ENCODE results near the gene GUSB. TPM values are rescaled to one million over a fixed set of nuclear protein-coding genes. Genes with fewer than 3 reads are reported as not detected.

GUSB gene
- total RNA-seq, 4 donors from 2014 or later: 48.3 to 346 (median 55.3) TPM

- Histone ChIP-seq H3K36me3 (no peaks in the 10 kb centered on the region), H3K4me3 (no peak overlapping the region), H3K9me3 (no peaks in the 10 kb centered on the region), H3K27me3 (no peaks in the 10 kb centered on the region), H3K27ac (no peak overlapping the region), H3K4me1 (no peaks in the 10 kb centered on the region)
- WGBS, 2 donors (ENCODE audit: low coverage in 1 of 2): 89 to 94% methylated on average over 8 of the region's 8 CpGs
- intact Hi-C loops (cut with DNase I; ENCODE audit: low total_unique reads) (no loop called here), in situ Hi-C loops (cut with MboI; ENCODE audit: low pct_ligation_motif_present in 1 of 4, low pct_unique_long_range_greater_than_20kb in 1 of 4, low sequenced_read_pairs in 3 of 4) (no loop called here)
- TF ChIP-seq POLR2AphosphoS5 (IDR thresholded peaks at IDR 0.05) (no peak), POLR2A (IDR thresholded peaks at IDR 0.05) (no peak), CTCF (IDR thresholded peaks at IDR 0.05) (no peak), EP300 (IDR thresholded peaks at IDR 0.05; ENCODE audit: low read depth) (no peak)
- DNase-seq: no peak
Observed at GRCh38 chr7:65915921-65916657, 65.9 kb downstream of the GUSB start.

DNA sequence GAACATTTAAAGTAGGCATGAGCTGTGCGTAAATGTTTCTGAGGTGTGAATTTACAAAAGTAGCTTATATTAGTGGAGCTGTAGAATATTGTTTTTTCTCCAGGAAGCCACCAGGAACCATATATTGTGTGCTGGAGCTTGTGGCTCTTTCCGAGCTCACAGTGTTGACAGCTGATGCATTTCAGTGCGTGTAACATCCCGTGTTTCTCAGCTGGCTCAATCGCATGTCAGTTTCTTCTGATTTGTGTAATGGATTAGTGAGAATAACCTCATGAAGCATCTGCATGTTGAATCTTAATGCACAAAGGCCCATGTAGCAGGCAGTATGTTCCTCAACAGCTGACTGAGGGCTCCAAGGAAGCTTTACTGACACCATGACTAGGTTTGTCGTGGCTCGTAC lies 69.8 kb downstream of the GUSB start:
- Histone ChIP-seq H3K9me3 (no peaks in the 10 kb centered on the region), H3K36me3 (no peaks in the 10 kb centered on the region), H3K27ac (no peak overlapping the region), H3K4me1 (no peaks in the 10 kb centered on the region), H3K4me3 (no peak overlapping the region), H3K27me3 (no peaks in the 10 kb centered on the region)
- 93 to 96% methylated on average over 7 of the region's 7 CpGs for WGBS, 2 donors (ENCODE audit: low coverage in 1 of 2)
- no peak for DNase-seq
- in situ Hi-C loops (cut with MboI; ENCODE audit: low pct_ligation_motif_present in 1 of 4, low pct_unique_long_range_greater_than_20kb in 1 of 4, low sequenced_read_pairs in 3 of 4) (no loop called here), intact Hi-C loops (cut with DNase I; ENCODE audit: low total_unique reads) (no loop called here)
- TF ChIP-seq POLR2A (IDR thresholded peaks at IDR 0.05): no peak
- TF ChIP-seq CTCF (IDR thresholded peaks at IDR 0.05): no peak
- TF ChIP-seq POLR2AphosphoS5 (IDR thresholded peaks at IDR 0.05): no peak
- no peak for TF ChIP-seq EP300 (IDR thresholded peaks at IDR 0.05; ENCODE audit: low read depth)

Small RNA genes lying within 50 kb of the gene (small RNA-seq; reads per million reads assigned to genes)
- gene AC073261.1: 0 reads per million in 4 donors

Other genes with a start within 250 kb of the GUSB start
- gene VKORC1L1, start 109.1 kb downstream of the GUSB start, total RNA-seq: 10 to 100 TPM; 16.0 to 25.8 (median 22.2) TPM
- 100 to 1,000 TPM in 2 of 4 donors, 10 to 100 TPM in 2; 77.2 to 179 (median 129) TPM for gene ASL, start 93.6 kb upstream of the GUSB start, total RNA-seq
- gene CRCP, start 132.6 kb upstream of the GUSB start, total RNA-seq: 10 to 100 TPM; 20.6 to 48.6 (median 44.1) TPM
- 10 to 100 TPM in 2 of 4 donors, 1 to 10 TPM in 2; 1.5 to 28.3 (median 9.7) TPM for gene TPST1, start 223.1 kb upstream of the GUSB start, total RNA-seq